SK-N-SH treated with all-trans-retinoic acid at 6 μM for 48 hours (cell line): ENCODE measurements around the gene PLEKHM3.

Source experiments
- ATAC-seq: fragments of 200-7000 bp; cut with Tn5 transposase; 3 replicates; pipeline ENCODE4 v1.9.1; 2020; ENCODE audit warnings: mild to moderate bottlenecking, moderate library complexity
- ARNTL ChIP-seq: fragments of 450-650 bp; formaldehyde crosslinking; IDR thresholded peaks from 2 replicates; pipeline ENCODE4 v1.5.0; 2020; ENCODE audit warnings: low read depth, mild to moderate bottlenecking, moderate library complexity, borderline replicate concordance
- BACH2 ChIP-seq: fragments of 250-450 bp; sonication (Bioruptor Pico); IDR thresholded peaks from 2 replicates; pipeline ENCODE4 v1.9.0; 2021; ENCODE audit warnings: mild to moderate bottlenecking, borderline replicate concordance
- CSDC2 ChIP-seq: fragments of 250-450 bp; sonication (Bioruptor Pico); IDR thresholded peaks from 2 replicates; pipeline ENCODE4 v1.5.0; 2020; ENCODE audit warnings: mild to moderate bottlenecking, moderate library complexity
- ESRRG ChIP-seq: fragments of 250-450 bp; sonication (Bioruptor Pico); IDR thresholded peaks from 2 replicates; pipeline ENCODE4 v1.6.1; 2021; ENCODE audit warnings: mild to moderate bottlenecking
- GLIS3 ChIP-seq: fragments of 250-450 bp; sonication (Bioruptor Pico); IDR thresholded peaks from 2 replicates; pipeline ENCODE4 v1.5.0; 2020; ENCODE audit warnings: mild to moderate bottlenecking, moderate library complexity
- ISL1 ChIP-seq: fragments of 250-450 bp; sonication (Bioruptor Pico); IDR thresholded peaks from 2 replicates; pipeline ENCODE4 v2.1.2; 2022; ENCODE audit warnings: mild to moderate bottlenecking, moderate library complexity
- OSR1 ChIP-seq: fragments of 250-450 bp; sonication (Bioruptor Pico); IDR thresholded peaks from 2 replicates; pipeline ENCODE4 v1.8.0; 2022; ENCODE audit warnings: moderate library complexity, mild to moderate bottlenecking, inconsistent platforms
- PPARA ChIP-seq: fragments of 250-450 bp; sonication (Bioruptor Pico); IDR thresholded peaks from 2 replicates; pipeline ENCODE4 v1.5.0; 2020; ENCODE audit warnings: mild to moderate bottlenecking, borderline replicate concordance
- RARB ChIP-seq: fragments of 250-450 bp; sonication (Bioruptor Pico); IDR thresholded peaks from 2 replicates; pipeline ENCODE4 v1.8.0; 2021; ENCODE audit warnings: mild to moderate bottlenecking, moderate library complexity
- SNAI2 ChIP-seq: fragments of 250-450 bp; sonication (Bioruptor Pico); IDR thresholded peaks from 2 replicates; pipeline ENCODE4 v1.5.0; 2020; ENCODE audit warnings: mild to moderate bottlenecking, moderate library complexity
- TCF4 ChIP-seq: fragments of 250-450 bp; sonication (Bioruptor Pico); IDR thresholded peaks from 2 replicates; pipeline ENCODE4 v1.8.0; 2021; ENCODE audit warnings: mild to moderate bottlenecking, moderate library complexity, borderline replicate concordance
- TOX ChIP-seq: fragments of 250-450 bp; sonication (Bioruptor Pico); IDR thresholded peaks from 2 replicates; pipeline ENCODE4 v1.8.0; 2021; ENCODE audit warnings: mild to moderate bottlenecking, moderate library complexity, borderline replicate concordance
- ZC3H10 ChIP-seq: fragments of 250-450 bp; sonication (Bioruptor Pico); IDR thresholded peaks from 2 replicates; pipeline ENCODE4 v1.5.1; 2021; ENCODE audit warnings: mild to moderate bottlenecking, moderate library complexity
- ZFP3 ChIP-seq: fragments of 250-450 bp; sonication (Bioruptor Pico); IDR thresholded peaks from 2 replicates; pipeline ENCODE4 v1.5.0; 2020; ENCODE audit warnings: mild to moderate bottlenecking, moderate library complexity
- ZFP30 ChIP-seq: fragments of 450-650 bp; formaldehyde crosslinking; IDR thresholded peaks from 2 replicates; pipeline ENCODE4 v1.5.0; 2022; ENCODE audit warnings: mild to moderate bottlenecking, moderate library complexity
- ZNF565 ChIP-seq: fragments of 450-650 bp; formaldehyde crosslinking; conservative IDR thresholded peaks from 2 replicates; pipeline ENCODE4 v1.5.0; 2020; ENCODE audit warnings: low read depth, mild to moderate bottlenecking, moderate library complexity
- ZNF70 ChIP-seq: fragments of 450-650 bp; formaldehyde crosslinking; IDR thresholded peaks from 2 replicates; pipeline ENCODE4 v1.5.0; 2020; ENCODE audit warnings: mild to moderate bottlenecking, moderate library complexity
- ZNF8 ChIP-seq: fragments of 450-650 bp; formaldehyde crosslinking; IDR thresholded peaks from 2 replicates; pipeline ENCODE4 v1.5.0; 2020; ENCODE audit warnings: mild to moderate bottlenecking, moderate library complexity
- TF ChIP-seq, protein P1 (sequence below): fragments of 250-450 bp; sonication (Bioruptor Pico); IDR thresholded peaks from 2 replicates; pipeline ENCODE4 v1.8.0; 2020; ENCODE audit warnings: mild to moderate bottlenecking, moderate library complexity, borderline replicate concordance
- TF ChIP-seq, protein P2 (sequence below): fragments of 250-450 bp; sonication (Bioruptor Pico); IDR thresholded peaks from 2 replicates; pipeline ENCODE4 v1.5.1; 2021; ENCODE audit warnings: mild to moderate bottlenecking, moderate library complexity
- TF ChIP-seq, protein P3 (sequence below): fragments of 250-450 bp; sonication (Bioruptor Pico); IDR thresholded peaks from 2 replicates; pipeline ENCODE4 v1.8.0; 2021; ENCODE audit warnings: low read depth, mild to moderate bottlenecking, moderate library complexity, borderline replicate concordance
- TF ChIP-seq, protein P4 (sequence below): fragments of 250-450 bp; sonication (Bioruptor Pico); IDR thresholded peaks from 2 replicates; pipeline ENCODE4 v1.5.0; 2020; ENCODE audit warnings: mild to moderate bottlenecking, moderate library complexity
- TF ChIP-seq, protein P5 (sequence below): fragments of 250-450 bp; sonication (Bioruptor Pico); IDR thresholded peaks from 2 replicates; pipeline ENCODE4 v1.5.1; 2020; ENCODE audit warnings: low read depth, mild to moderate bottlenecking, moderate library complexity

The PLEKHM3 gene

DNA sequence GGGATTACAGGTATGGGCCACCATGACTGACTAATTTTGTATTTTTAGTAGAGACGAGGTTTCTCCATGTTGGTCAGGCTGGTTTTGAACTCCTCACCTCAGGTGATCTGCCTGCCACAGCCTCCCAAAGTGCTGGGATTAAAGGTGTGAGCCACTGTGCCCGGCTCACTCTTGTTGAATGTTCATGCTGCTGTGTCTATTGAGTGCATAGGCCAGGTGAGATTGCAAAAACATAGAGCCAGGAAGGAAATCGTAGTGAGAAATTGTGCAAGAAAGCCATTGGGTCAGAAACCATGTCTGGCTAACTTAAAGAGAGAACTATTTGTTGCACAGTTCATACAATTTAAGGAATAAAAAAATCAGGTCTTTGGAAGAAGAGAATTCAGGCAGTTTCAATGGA is 210.1 kb downstream of the PLEKHM3 start:
- ATAC-seq = no peak
- TF ChIP-seq, protein P1, sequence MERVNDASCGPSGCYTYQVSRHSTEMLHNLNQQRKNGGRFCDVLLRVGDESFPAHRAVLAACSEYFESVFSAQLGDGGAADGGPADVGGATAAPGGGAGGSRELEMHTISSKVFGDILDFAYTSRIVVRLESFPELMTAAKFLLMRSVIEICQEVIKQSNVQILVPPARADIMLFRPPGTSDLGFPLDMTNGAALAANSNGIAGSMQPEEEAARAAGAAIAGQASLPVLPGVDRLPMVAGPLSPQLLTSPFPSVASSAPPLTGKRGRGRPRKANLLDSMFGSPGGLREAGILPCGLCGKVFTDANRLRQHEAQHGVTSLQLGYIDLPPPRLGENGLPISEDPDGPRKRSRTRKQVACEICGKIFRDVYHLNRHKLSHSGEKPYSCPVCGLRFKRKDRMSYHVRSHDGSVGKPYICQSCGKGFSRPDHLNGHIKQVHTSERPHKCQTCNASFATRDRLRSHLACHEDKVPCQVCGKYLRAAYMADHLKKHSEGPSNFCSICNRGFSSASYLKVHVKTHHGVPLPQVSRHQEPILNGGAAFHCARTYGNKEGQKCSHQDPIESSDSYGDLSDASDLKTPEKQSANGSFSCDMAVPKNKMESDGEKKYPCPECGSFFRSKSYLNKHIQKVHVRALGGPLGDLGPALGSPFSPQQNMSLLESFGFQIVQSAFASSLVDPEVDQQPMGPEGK (CRISPR knock-in tag) = no peak
- no peak for TF ChIP-seq CSDC2 (CRISPR knock-in tag)
- TF ChIP-seq ZNF565 = no peak
- TF ChIP-seq, protein P2, sequence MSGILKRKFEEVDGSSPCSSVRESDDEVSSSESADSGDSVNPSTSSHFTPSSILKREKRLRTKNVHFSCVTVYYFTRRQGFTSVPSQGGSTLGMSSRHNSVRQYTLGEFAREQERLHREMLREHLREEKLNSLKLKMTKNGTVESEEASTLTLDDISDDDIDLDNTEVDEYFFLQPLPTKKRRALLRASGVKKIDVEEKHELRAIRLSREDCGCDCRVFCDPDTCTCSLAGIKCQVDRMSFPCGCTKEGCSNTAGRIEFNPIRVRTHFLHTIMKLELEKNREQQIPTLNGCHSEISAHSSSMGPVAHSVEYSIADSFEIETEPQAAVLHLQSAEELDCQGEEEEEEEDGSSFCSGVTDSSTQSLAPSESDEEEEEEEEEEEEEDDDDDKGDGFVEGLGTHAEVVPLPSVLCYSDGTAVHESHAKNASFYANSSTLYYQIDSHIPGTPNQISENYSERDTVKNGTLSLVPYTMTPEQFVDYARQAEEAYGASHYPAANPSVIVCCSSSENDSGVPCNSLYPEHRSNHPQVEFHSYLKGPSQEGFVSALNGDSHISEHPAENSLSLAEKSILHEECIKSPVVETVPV = no peak
- TF ChIP-seq, protein P3, sequence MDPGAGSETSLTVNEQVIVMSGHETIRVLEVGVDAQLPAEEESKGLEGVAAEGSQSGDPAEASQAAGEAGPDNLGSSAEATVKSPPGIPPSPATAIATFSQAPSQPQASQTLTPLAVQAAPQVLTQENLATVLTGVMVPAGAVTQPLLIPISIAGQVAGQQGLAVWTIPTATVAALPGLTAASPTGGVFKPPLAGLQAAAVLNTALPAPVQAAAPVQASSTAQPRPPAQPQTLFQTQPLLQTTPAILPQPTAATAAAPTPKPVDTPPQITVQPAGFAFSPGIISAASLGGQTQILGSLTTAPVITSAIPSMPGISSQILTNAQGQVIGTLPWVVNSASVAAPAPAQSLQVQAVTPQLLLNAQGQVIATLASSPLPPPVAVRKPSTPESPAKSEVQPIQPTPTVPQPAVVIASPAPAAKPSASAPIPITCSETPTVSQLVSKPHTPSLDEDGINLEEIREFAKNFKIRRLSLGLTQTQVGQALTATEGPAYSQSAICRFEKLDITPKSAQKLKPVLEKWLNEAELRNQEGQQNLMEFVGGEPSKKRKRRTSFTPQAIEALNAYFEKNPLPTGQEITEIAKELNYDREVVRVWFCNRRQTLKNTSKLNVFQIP (CRISPR knock-in tag) = no peak
- TF ChIP-seq PPARA (CRISPR knock-in tag) = no peak
- no peak for TF ChIP-seq ZC3H10
- no peak for TF ChIP-seq ZFP30 (CRISPR knock-in tag)
- no peak for TF ChIP-seq OSR1 (CRISPR knock-in tag)
- TF ChIP-seq ISL1 (CRISPR knock-in tag) = no peak
- TF ChIP-seq RARB (CRISPR knock-in tag) = no peak
- TF ChIP-seq, protein P4, sequence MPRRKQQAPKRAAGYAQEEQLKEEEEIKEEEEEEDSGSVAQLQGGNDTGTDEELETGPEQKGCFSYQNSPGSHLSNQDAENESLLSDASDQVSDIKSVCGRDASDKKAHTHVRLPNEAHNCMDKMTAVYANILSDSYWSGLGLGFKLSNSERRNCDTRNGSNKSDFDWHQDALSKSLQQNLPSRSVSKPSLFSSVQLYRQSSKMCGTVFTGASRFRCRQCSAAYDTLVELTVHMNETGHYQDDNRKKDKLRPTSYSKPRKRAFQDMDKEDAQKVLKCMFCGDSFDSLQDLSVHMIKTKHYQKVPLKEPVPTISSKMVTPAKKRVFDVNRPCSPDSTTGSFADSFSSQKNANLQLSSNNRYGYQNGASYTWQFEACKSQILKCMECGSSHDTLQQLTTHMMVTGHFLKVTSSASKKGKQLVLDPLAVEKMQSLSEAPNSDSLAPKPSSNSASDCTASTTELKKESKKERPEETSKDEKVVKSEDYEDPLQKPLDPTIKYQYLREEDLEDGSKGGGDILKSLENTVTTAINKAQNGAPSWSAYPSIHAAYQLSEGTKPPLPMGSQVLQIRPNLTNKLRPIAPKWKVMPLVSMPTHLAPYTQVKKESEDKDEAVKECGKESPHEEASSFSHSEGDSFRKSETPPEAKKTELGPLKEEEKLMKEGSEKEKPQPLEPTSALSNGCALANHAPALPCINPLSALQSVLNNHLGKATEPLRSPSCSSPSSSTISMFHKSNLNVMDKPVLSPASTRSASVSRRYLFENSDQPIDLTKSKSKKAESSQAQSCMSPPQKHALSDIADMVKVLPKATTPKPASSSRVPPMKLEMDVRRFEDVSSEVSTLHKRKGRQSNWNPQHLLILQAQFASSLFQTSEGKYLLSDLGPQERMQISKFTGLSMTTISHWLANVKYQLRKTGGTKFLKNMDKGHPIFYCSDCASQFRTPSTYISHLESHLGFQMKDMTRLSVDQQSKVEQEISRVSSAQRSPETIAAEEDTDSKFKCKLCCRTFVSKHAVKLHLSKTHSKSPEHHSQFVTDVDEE (CRISPR knock-in tag) = no peak
- no peak for TF ChIP-seq BACH2 (CRISPR knock-in tag)
- no peak for TF ChIP-seq GLIS3 (CRISPR knock-in tag)
- TF ChIP-seq ZNF8 (CRISPR knock-in tag) = no peak
- TF ChIP-seq TCF4 (CRISPR knock-in tag) = no peak
- TF ChIP-seq ZNF70 = no peak
- TF ChIP-seq SNAI2 = no peak
- no peak for TF ChIP-seq TOX (CRISPR knock-in tag)
- TF ChIP-seq, protein P5, sequence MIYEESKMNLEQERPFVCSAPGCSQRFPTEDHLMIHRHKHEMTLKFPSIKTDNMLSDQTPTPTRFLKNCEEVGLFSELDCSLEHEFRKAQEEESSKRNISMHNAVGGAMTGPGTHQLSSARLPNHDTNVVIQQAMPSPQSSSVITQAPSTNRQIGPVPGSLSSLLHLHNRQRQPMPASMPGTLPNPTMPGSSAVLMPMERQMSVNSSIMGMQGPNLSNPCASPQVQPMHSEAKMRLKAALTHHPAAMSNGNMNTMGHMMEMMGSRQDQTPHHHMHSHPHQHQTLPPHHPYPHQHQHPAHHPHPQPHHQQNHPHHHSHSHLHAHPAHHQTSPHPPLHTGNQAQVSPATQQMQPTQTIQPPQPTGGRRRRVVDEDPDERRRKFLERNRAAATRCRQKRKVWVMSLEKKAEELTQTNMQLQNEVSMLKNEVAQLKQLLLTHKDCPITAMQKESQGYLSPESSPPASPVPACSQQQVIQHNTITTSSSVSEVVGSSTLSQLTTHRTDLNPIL = no peak
- TF ChIP-seq, all 23 proteins: peak for 0

DNA sequence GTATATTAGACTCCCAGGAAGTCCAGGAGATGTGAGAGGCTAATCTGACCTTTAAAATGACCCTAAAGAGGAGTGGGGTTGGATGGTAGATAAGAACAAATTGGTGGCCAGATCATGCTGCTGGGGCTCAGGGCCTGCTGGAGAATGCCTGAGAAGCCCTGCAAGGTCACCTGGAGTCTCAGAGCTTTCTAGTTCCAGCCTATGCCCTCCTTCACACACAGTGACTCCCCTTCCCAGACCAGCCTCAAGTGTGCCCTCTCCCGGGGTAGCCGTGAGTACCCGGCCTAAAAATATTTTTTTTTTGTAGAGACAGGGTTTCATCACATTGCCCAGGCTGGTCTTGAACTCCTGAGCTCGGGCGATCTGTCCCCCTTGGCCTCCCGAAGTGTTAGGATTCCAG is 211.4 kb downstream of the PLEKHM3 start:
- ATAC-seq = no peak
- TF ChIP-seq TCF4 (CRISPR knock-in tag) (no peak), ISL1 (CRISPR knock-in tag) (no peak), OSR1 (CRISPR knock-in tag) (no peak), ESRRG (CRISPR knock-in tag) (no peak), ZNF8 (CRISPR knock-in tag) (no peak), RARB (CRISPR knock-in tag) (no peak), GLIS3 (CRISPR knock-in tag) (no peak), TOX (CRISPR knock-in tag) (no peak), ZNF70 (no peak), ARNTL (CRISPR knock-in tag) (no peak), CSDC2 (CRISPR knock-in tag) (no peak), SNAI2 (no peak), ZC3H10 (no peak), ZNF565 (no peak), ZFP3 (CRISPR knock-in tag) (no peak), BACH2 (CRISPR knock-in tag) (no peak)
- TF ChIP-seq, protein P1 (CRISPR knock-in tag) = no peak
- TF ChIP-seq, protein P4 (CRISPR knock-in tag) = no peak
- TF ChIP-seq, protein P5 = no peak
